Right lobe of liver (tissue), 4 donors: ENCODE measurements around the gene QSER1.

ENCODE experiments used
- POLR2A ChIP-seq: fragments of 450-650 bp; IDR thresholded peaks from one replicate; pipeline ENCODE4 v1.6.1; 2017; ENCODE audit warnings: antibody characterized with exemption, mild to moderate bottlenecking
- TF ChIP-seq, protein P1 (sequence below), 4 donors: fragments of 200-600 bp in 3 of 4; fragments of 450-650 bp in 1 of 4; IDR thresholded peaks; one replicate each; pipeline versions ENCODE4 v1.5.1 to v1.8.0; 2016 to 2022; ENCODE audit warnings: antibody characterized with exemption in 4 of 4, mild to moderate bottlenecking in 2 of 4
- donor health status: DM: no; HTN: no; CAD: no.
- donor health status: DM: no; HTN: no; CAD: no.
- donor health status: DM: no; HTN: yes; CAD: no.

DNA sequence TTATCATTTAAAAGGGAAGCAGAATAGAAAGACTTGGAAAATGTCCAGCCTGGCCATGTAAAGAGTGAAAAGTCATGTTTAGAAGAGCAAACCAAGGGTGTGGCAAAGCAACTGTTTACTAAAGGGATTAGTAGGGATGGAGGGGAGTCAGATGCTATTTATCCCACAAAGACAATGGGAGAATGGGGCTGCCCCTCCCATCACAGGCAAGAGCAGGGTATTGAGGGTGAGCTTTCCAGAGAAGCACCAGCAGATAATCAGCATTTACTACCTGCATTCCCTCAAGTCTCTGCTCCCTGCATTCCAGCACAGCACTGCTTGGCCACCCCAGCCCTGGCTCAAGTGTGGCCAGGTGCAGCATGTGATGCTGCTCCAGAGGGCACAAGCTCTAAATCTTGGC is 18.5 kb upstream of the QSER1 start:
- TF ChIP-seq, protein P1, sequence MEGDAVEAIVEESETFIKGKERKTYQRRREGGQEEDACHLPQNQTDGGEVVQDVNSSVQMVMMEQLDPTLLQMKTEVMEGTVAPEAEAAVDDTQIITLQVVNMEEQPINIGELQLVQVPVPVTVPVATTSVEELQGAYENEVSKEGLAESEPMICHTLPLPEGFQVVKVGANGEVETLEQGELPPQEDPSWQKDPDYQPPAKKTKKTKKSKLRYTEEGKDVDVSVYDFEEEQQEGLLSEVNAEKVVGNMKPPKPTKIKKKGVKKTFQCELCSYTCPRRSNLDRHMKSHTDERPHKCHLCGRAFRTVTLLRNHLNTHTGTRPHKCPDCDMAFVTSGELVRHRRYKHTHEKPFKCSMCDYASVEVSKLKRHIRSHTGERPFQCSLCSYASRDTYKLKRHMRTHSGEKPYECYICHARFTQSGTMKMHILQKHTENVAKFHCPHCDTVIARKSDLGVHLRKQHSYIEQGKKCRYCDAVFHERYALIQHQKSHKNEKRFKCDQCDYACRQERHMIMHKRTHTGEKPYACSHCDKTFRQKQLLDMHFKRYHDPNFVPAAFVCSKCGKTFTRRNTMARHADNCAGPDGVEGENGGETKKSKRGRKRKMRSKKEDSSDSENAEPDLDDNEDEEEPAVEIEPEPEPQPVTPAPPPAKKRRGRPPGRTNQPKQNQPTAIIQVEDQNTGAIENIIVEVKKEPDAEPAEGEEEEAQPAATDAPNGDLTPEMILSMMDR (IDR thresholded peaks at IDR 0.05): no peak
- no peak for TF ChIP-seq POLR2A
